Upper lobe of left lung (tissue), 4 donors: ENCODE data around the gene MRGPRX4.

Source experiments
- EP300 ChIP-seq, 4 donors: sonication (generic); formaldehyde crosslinking; IDR thresholded peaks; one replicate each; pipeline ENCODE4 v1.5.1; 2017; ENCODE audit warnings: antibody characterized with exemption in 4 of 4, control low read depth in 2 of 4
- POLR2A ChIP-seq, 4 donors: fragments of 450-650 bp; IDR thresholded peaks; one replicate each; pipeline ENCODE4 v1.5.1; 2016 to 2017; ENCODE audit warnings: antibody characterized with exemption in 4 of 4, mild to moderate bottlenecking in 2 of 4
- TF ChIP-seq, protein P1 (sequence below), 6 experiments: fragments of 450-650 bp in 4 of 6; fragments of 200-600 bp in 2 of 6; sonication (generic) in 2 of 6; IDR thresholded peaks; one replicate each; pipeline ENCODE4 v1.5.1; 2016 to 2019; ENCODE audit warnings: antibody characterized with exemption in 6 of 6

DNA sequence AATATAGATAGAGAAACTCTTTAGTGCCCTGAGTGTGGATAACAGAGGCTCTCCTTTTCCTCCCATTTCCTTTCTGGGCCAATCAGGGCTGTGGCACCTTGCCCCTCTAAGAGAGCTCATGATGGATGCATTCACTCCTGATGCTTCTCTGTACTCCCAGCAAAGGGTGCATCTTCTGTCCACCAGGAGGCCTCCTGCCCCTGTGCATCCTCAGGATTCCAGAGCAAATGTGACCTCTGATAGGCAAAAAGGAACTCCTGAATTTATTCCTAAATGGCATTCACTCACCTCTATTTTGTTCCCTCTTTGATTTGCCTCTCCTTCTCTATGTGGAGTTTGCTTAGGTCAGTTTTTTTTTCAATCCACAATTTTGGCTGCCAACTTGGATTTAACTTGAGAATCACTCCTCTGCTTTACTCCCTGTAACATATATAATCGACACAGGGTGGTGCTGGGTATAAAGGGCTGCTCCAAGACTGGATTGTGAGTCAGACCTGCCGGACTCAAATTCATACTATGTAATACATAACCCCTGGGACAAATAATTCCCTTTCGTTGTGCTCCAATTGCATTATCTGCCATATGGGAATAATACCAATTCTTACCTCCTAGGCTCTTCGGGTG is 1.1 kb upstream of the MRGPRX4 start:
- TF ChIP-seq, protein P1, sequence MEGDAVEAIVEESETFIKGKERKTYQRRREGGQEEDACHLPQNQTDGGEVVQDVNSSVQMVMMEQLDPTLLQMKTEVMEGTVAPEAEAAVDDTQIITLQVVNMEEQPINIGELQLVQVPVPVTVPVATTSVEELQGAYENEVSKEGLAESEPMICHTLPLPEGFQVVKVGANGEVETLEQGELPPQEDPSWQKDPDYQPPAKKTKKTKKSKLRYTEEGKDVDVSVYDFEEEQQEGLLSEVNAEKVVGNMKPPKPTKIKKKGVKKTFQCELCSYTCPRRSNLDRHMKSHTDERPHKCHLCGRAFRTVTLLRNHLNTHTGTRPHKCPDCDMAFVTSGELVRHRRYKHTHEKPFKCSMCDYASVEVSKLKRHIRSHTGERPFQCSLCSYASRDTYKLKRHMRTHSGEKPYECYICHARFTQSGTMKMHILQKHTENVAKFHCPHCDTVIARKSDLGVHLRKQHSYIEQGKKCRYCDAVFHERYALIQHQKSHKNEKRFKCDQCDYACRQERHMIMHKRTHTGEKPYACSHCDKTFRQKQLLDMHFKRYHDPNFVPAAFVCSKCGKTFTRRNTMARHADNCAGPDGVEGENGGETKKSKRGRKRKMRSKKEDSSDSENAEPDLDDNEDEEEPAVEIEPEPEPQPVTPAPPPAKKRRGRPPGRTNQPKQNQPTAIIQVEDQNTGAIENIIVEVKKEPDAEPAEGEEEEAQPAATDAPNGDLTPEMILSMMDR (IDR thresholded peaks at IDR 0.05) = peak in 2 of 6 experiments; percentile 6 to 34
- no peak for TF ChIP-seq POLR2A (IDR thresholded peaks at IDR 0.05)
- TF ChIP-seq EP300 (IDR thresholded peaks at IDR 0.05) = no peak
